NCI-H446 (cell line): ENCODE results near the gene CPHXL.

Experiments used
- DNase-seq, 2 experiments: peaks; one replicate each; lab custom pipeline; 2025; lab: John Stamatoyannopoulos, UW

CPHXL gene

GRCh38 chr16:75701361-75701760, 24.9 kb downstream of the CPHXL start, which contains the start of gene DUXB:
Gene DUXB, minus strand, starts transcription at chr16:75701461. Its CDS starts 43 bp downstream, at chr16:75701418.
- no peak for DNase-seq

- DNase-seq, result no peak
These were observed 28.7 kb downstream of the CPHXL start for GRCh38 chr16:75697571-75697970.

DNA sequence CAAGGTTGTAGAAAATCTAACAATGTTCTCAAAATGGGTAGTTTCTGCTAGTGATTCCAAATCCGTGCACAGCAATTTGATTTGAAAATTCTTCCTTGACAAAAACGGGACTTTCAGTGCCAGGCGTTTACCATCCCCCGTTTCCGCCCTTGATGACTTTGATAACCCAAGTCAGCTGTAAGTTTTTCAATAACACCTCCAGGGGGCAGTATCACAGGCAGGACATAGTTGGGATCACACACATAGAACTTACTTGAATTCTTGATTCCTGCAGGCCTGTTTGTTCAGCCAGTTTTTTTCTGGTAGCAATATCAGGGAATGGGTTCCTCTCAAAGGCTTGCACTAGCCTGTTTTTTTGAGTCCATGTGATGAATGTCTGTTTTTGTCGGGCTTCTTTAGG, 30.6 kb downstream of the CPHXL start:
- DNase-seq, result no peak

DNA sequence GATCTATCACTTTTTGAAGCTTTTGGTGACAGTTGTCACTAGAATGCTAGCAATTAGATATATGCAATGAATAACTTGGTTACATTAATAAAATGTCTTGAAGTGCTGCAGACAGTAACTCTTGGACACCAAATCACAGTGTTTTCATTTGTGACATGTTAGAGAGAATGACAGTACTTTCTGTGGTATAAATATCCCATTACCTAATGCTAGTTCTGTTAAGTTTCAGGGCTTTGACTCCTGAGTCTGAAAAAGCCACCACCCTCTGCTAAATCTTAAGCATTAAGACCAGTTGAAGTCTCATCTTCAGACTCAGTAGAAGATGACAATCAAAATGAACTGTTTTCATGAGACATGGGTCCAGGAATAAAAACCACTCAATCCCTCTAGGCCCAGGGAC, 38.9 kb downstream of the CPHXL start:
- DNase-seq, result no peak

GRCh38 chr16:75682308-75682707, 44.0 kb downstream of the CPHXL start:
- DNase-seq, result no peak

GRCh38 chr16:75679366-75679765, 46.9 kb downstream of the CPHXL start:
- no peak for DNase-seq

DNA sequence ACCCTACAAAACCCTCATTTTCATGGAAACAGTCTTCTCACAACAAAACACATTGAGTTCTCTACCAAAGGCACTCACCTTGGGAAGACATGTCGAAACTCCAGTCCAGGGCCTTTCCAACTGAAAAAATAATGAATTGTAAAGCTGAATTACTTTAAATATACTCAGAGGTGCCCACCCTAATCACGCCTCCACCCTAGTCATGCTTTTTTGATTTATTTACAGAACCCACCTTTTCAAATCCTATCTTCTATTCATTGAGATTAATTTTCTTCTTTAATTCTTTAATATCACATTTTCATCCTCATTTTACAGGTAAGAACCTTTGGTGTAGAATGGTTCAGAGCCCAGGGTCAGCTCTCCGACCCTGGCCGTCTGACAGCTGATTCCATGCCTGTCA, 49.4 kb downstream of the CPHXL start, which contains the start of gene CPHXL2:
TSS of gene CPHXL2 (minus strand) at position 101 of the 400 bp plus-strand sequence. CDS start at position 91, 10 bp downstream.
- DNase-seq, result no peak

DNA sequence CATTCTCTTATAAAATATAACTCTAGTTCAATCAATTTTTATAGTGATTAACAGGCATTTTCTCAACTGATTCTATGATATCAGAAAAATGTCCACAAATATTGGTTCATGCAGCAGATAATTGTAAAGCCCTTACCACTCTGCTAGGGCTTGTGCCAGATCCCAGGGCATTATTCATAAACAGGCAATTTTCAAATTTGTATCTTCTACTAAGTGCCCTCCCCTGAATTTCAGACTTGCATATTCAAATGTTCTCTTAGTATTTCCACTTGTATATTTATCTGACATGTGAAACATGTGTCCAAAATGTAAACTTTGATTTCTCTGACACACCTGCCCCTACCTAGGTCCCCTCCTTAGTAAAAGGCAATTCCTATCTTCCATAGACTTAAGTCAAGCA, 58.8 kb downstream of the CPHXL start:
- no peak for DNase-seq
